Rectal smooth muscle tissue (tissue), 1 donor: ENCODE measurements around the gene COL4A1.
A peak's percentile ranks its signal among the peaks of the same experiment; 100 is the strongest.

ENCODE experiments used
- H3K27ac ChIP-seq: one replicate; pipeline ENCODE4 v1.7.0; 2013; ENCODE audit warnings: low read depth, low read length, inconsistent platforms
- H3K27me3 ChIP-seq: one replicate; pipeline ENCODE4 v1.7.0; 2013; ENCODE audit warnings: low read length; ENCODE audit not compliant: control insufficient read depth, insufficient read depth
- H3K36me3 ChIP-seq: one replicate; pipeline ENCODE4 v1.7.0; 2013; ENCODE audit warnings: low read length; ENCODE audit not compliant: control insufficient read depth, insufficient read depth
- H3K4me1 ChIP-seq: one replicate; pipeline ENCODE4 v1.7.0; 2013; ENCODE audit warnings: low read length; ENCODE audit not compliant: control insufficient read depth, insufficient read depth
- H3K4me3 ChIP-seq: one replicate; pipeline ENCODE4 v1.7.0; 2013; ENCODE audit warnings: low read length
- H3K9ac ChIP-seq: one replicate; pipeline ENCODE4 v1.7.0; 2013; ENCODE audit warnings: low read length

Gene COL4A1

GRCh38 chr13:110301083-110301482, 5.9 kb downstream of the COL4A1 start:
- H3K4me1 ChIP-seq: peaks cover 50% of the 10 kb centered on the region

GRCh38 chr13:110300090-110300815, 6.7 kb downstream of the COL4A1 start:
- no peak overlapping the region for H3K9ac ChIP-seq
- H3K27me3 ChIP-seq: no peaks in the 10 kb centered on the region
- H3K4me3 ChIP-seq: no peak overlapping the region
- H3K27ac ChIP-seq: peak overlapping the region; percentile 97
- no peaks in the 10 kb centered on the region for H3K36me3 ChIP-seq
- H3K4me1 ChIP-seq: peaks cover 50% of the 10 kb centered on the region

More at GRCh38 chr13:110301083-110301482, 5.9 kb downstream of the COL4A1 start:
- Histone ChIP-seq H3K4me3 (no peak overlapping the region), H3K9ac (no peak overlapping the region), H3K27ac (peak overlapping the region; percentile 97), H3K27me3 (no peaks in the 10 kb centered on the region), H3K36me3 (no peaks in the 10 kb centered on the region)

GRCh38 chr13:110299283-110299840, 7.6 kb downstream of the COL4A1 start:
- H3K27ac ChIP-seq: peak overlapping the region; percentile 72
- no peaks in the 10 kb centered on the region for H3K27me3 ChIP-seq
- no peak overlapping the region for H3K9ac ChIP-seq
- no peaks in the 10 kb centered on the region for H3K36me3 ChIP-seq
- H3K4me1 ChIP-seq: peaks cover 50% of the 10 kb centered on the region
- peak overlapping the region; percentile 40 for H3K4me3 ChIP-seq

GRCh38 chr13:110298505-110299282, 8.3 kb downstream of the COL4A1 start:
- peaks cover 48% of the 10 kb centered on the region for H3K4me1 ChIP-seq
- no peaks in the 10 kb centered on the region for H3K27me3 ChIP-seq
- H3K4me3 ChIP-seq: peak overlapping the region; percentile 40
- no peaks in the 10 kb centered on the region for H3K36me3 ChIP-seq
- no peak overlapping the region for H3K9ac ChIP-seq
- H3K27ac ChIP-seq: peak overlapping the region; percentile 72

- Histone ChIP-seq H3K4me3 (no peak overlapping the region), H3K36me3 (no peaks in the 10 kb centered on the region), H3K27ac (peak overlapping the region; percentile 72), H3K9ac (no peak overlapping the region), H3K27me3 (no peaks in the 10 kb centered on the region), H3K4me1 (peaks cover 41% of the 10 kb centered on the region)
Measured at GRCh38 chr13:110297766-110298504, 9.0 kb downstream of the COL4A1 start.

- peak overlapping the region; percentile 23 for H3K27ac ChIP-seq
- peaks cover 33% of the 10 kb centered on the region for H3K4me1 ChIP-seq
- no peaks in the 10 kb centered on the region for H3K27me3 ChIP-seq
Measured at GRCh38 chr13:110297011-110297410, 9.9 kb downstream of the COL4A1 start.

GRCh38 chr13:110294622-110295021, 12.3 kb downstream of the COL4A1 start:
- H3K27me3 ChIP-seq: no peaks in the 10 kb centered on the region
- no peak overlapping the region for H3K27ac ChIP-seq
- peaks cover 22% of the 10 kb centered on the region for H3K4me1 ChIP-seq
- no peak overlapping the region for H3K4me3 ChIP-seq
- H3K9ac ChIP-seq: no peak overlapping the region
- H3K36me3 ChIP-seq: no peaks in the 10 kb centered on the region

More at GRCh38 chr13:110297011-110297410, 9.9 kb downstream of the COL4A1 start:
- Histone ChIP-seq H3K9ac (no peak overlapping the region), H3K36me3 (no peaks in the 10 kb centered on the region), H3K4me3 (no peak overlapping the region)

- Histone ChIP-seq H3K27me3 (no peaks in the 10 kb centered on the region), H3K9ac (no peak overlapping the region), H3K27ac (peak overlapping the region; percentile 23), H3K36me3 (no peaks in the 10 kb centered on the region), H3K4me1 (peaks cover 19% of the 10 kb centered on the region), H3K4me3 (no peak overlapping the region)
Measured at GRCh38 chr13:110294146-110294545, 12.8 kb downstream of the COL4A1 start.

GRCh38 chr13:110293649-110294048, 13.3 kb downstream of the COL4A1 start:
- H3K27me3 ChIP-seq: no peaks in the 10 kb centered on the region
- no peaks in the 10 kb centered on the region for H3K36me3 ChIP-seq
- H3K27ac ChIP-seq: peak overlapping the region; percentile 23
- H3K9ac ChIP-seq: no peak overlapping the region
- H3K4me1 ChIP-seq: peaks cover 14% of the 10 kb centered on the region
- H3K4me3 ChIP-seq: no peak overlapping the region

GRCh38 chr13:110293037-110293436, 13.9 kb downstream of the COL4A1 start:
- no peak overlapping the region for H3K4me3 ChIP-seq
- H3K36me3 ChIP-seq: no peaks in the 10 kb centered on the region
- H3K27ac ChIP-seq: peak overlapping the region; percentile 28
- no peak overlapping the region for H3K9ac ChIP-seq
- H3K27me3 ChIP-seq: no peaks in the 10 kb centered on the region
- H3K4me1 ChIP-seq: peaks cover 10% of the 10 kb centered on the region

- Histone ChIP-seq H3K27ac (peak overlapping the region; percentile 86), H3K9ac (no peak overlapping the region), H3K4me3 (no peak overlapping the region), H3K36me3 (no peaks in the 10 kb centered on the region), H3K4me1 (peaks cover 19% of the 10 kb centered on the region), H3K27me3 (no peaks in the 10 kb centered on the region)
Measured at GRCh38 chr13:110291286-110291685, 15.7 kb downstream of the COL4A1 start.

- H3K9ac ChIP-seq: no peak overlapping the region
- no peaks in the 10 kb centered on the region for H3K36me3 ChIP-seq
- no peak overlapping the region for H3K4me3 ChIP-seq
- no peaks in the 10 kb centered on the region for H3K27me3 ChIP-seq
- H3K4me1 ChIP-seq: peaks cover 21% of the 10 kb centered on the region
- peak overlapping the region; percentile 86 for H3K27ac ChIP-seq
Measured at GRCh38 chr13:110290826-110291225, 16.1 kb downstream of the COL4A1 start.
